Body of pancreas (tissue), 4 donors: Measurements from ENCODE around the gene IFNLR1.

Experiments used
- CTCF ChIP-seq, 7 experiments: fragments of 450-650 bp in 4 of 7; fragments of 200-600 bp in 3 of 7; sonication (generic) in 3 of 7; IDR thresholded peaks; one replicate each; pipeline ENCODE4 v1.5.1; 2016 to 2019; ENCODE audit warnings: antibody characterized with exemption in 7 of 7
- POLR2A ChIP-seq, 3 donors: fragments of 450-650 bp; IDR thresholded peaks; one replicate each; pipeline ENCODE4 v1.6.1; 2016; ENCODE audit warnings: antibody characterized with exemption in 3 of 3, mild to moderate bottlenecking in 2 of 3

GRCh38 chr1:24181619-24182018 is 5.5 kb downstream of the IFNLR1 start:
- TF ChIP-seq POLR2A (IDR thresholded peaks at IDR 0.05) (no peak), CTCF (IDR thresholded peaks at IDR 0.05) (no peak)
